Right renal cortex interstitium (tissue), 3 donors: Measurements from ENCODE around the gene TMEM106B. TPM values are rescaled to one million over a fixed set of nuclear protein-coding genes. Genes with fewer than 3 reads are reported as not detected.
"Not testable (repeated sequence)": the region's sequence is repeated elsewhere in the genome, so short reads cannot be mapped to it uniquely, and the experiment has no call there.

Experiments
- DNase-seq, 3 donors: peaks; one replicate each; pipeline ENCODE4 v3.0.0-alpha.2; 2013; ENCODE audit warnings: low read depth in 3 of 3, low spot score in 2 of 3
- polyA plus RNA-seq, 3 donors: library from polyadenylated mRNA; unstranded; fragments of 120-200 nt; gene quantifications; one replicate each; pipeline ENCODE4 v1.2.1, GENCODE V29; 2013; ENCODE audit not compliant: insufficient read length in 3 of 3

TMEM106B gene
- polyA plus RNA-seq, 3 donors, result 96.3 to 106 (median 105) TPM

DNA sequence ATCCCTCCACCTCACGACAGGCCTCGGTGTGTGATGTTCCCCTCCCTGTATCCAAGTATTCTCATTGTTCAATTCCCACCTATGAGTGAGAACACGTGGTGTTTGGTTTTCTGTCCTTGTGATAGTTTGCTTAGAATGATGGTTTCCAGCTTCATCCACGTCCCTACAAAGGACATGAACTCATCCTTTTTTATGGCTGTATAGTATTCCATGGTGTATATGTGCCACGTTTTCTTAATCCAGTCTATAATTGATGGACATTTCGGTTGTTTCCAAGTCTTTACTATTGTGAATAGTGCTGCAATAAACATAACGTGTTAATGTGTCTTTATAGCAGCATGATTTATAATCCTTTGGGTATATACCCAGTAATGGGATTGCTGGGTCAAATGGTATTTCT lies 13.9 kb downstream of the TMEM106B start:
- not testable (repeated sequence) for DNase-seq

DNA sequence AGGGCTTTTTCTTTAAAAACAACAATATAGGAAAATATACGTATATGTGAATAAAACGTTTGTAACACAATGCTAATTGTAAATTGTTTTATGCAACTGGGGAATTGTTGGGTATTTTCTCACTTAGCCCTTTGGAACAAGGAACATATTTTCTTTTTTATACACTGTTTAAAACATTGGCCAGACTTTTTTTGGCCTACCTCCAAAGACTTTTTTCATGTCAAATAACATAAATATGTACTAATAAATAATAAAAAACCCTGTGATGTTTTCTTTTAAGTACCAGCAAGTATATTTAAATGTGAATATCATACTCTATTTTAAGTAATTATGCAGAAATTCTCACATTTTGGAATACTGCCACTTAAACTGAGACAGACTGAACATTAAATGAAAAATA lies 15.7 kb downstream of the TMEM106B start:
- peak in 2 of 3 donors; percentile 2 to 8 for DNase-seq

DNA sequence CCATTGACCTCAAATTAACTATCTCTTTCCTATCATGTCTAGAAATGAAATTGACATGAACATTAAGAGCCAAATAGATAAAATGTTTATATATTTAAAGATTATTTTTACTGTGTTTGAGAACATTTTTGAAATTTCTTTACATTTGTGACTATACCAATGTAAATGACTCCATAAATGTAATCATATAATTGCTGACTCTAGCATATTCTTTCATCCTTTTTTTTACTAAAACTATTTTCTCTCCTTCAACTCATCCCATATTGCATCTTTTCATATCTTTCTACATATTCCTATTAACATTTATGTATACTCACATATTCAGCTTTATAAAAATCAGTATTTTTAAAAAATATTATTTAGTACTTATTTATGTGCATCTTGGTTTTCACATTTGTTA lies 16.9 kb downstream of the TMEM106B start:
- DNase-seq, result no peak

DNA sequence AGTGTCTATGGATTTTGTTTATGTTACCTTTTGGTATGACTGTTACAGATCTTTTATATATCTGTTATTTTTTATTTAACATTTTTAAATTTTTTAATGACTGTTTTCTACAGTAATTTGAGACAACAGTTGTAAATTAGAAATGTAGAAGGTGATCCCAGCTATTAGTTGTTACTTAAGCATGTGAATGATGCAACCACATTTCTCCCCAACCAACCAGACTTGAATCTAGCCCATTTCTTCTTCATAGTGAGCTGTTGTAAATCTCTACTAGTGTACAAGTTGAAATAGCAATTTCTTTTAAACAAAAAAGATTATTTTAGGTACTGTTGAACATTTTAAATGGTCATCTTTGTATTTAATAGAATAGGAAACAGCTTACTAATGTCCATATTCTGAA lies 18.0 kb downstream of the TMEM106B start:
- DNase-seq, result no peak

DNA sequence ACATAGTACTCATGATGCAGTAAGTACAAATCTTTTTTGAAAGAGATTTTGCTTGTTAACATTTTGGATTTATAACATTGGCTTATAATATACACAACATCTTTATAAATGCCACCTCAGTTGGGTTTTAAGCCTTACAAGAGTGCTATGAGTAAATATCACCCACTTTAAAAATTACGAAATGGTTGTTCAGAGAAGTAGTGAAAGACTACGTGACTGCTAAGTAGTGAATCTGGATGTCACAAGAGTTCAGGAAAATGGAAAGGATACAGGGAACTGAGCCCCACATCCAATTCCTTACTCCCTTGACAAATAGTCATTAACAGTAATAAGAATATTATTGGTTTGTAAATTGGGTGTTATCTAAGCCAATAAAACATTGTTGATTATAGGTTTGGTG lies 20.0 kb downstream of the TMEM106B start:
- DNase-seq, result no peak

DNA sequence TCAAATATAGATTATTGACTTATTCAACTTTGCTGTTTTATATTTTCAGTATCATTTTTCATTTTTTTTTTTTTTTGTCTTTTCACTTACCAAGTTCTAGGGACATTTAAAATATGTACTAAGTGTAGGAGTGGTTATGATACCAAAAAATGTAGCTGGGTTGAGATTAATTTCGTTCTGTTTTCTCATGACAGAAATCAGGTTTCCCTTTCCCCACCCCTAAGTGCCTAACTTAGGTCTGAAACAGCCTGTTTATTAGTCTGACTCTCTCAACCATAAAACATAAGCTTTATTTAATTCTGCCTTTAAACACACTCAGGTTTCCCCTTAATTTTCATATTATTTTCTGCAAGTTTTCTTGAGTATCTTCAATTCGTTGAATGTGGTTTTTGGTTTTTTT lies 22.1 kb downstream of the TMEM106B start:
- no peak for DNase-seq

DNA sequence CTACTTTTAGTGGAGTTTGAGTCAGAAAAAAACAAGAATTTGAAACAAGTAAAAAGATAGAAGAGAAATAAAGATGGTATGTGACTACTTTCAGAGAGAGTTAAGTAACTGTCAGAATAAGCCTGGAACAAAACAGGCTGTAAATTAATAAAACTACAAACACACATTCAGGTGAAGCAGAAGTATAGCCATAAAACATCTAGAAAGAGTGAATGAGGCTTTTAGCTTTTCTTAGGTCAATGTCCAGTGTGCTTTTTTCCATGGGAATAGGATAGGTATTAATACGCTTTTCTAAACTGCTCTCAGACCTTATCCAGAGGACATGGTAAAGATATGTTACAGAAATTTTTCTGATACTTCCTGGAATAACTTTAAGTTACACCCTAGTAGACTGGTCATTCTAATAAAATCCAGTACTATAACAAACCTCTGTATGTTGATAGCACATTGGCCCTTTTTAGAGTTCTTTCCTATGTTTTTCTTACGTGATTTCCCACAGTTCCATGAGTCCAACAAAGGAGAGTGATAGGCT lies 23.3 kb downstream of the TMEM106B start:
- DNase-seq, result no peak

DNA sequence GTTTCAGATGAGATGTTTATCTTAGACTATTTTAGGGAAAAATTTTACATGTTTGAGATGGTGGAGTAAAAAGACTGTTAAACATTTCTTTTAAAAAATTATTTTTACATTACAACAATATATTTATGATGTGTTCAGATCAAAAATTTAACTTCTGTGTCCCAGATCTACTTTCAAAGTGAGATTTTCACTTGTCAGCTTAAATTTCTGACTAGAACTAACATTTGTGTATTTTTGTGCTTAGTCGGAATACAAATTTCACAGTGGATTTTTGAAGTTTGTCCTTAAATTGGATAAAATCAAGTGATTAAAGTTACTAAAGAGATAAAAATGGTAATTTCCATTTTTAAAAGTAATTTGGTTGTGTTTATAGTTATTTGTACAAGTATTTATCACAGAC lies 24.9 kb downstream of the TMEM106B start:
- DNase-seq, result no peak

DNA sequence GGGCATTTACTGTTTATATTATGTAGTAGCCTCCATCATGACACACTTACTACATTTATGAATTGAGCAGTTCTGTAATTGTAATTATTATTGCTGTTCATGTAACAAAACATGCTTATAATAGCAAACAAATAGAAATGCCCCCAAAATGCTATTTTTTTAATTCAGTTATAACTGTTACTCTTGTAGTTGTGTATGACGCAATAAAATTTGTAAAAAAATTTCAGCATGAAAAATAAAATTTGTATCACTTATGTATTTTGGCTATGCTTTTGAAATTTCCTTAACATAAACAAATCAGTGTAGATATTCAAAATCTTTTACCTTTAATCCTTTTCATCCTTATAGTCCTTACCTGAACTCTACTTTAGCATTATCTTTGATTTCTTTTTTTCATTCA lies 25.9 kb downstream of the TMEM106B start:
- no peak for DNase-seq

DNA sequence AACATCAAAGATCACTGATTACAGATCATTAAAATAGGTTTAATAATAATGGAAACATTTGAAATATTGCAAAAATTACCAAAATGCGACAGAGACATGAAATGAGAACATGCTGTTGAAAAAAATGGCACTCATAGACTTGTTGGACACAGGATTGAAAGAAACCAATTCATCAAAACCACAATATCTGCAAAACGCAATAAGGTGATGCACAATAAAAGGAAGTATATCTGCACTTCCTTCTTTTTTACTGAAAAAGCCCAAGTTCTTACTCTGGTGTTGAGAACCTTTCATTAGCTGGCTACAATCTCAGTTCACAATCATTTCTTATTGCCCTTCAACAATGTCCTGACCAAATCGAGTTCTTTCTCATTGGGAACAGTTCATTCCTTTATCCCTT lies 28.7 kb downstream of the TMEM106B start:
- no peak for DNase-seq

DNA sequence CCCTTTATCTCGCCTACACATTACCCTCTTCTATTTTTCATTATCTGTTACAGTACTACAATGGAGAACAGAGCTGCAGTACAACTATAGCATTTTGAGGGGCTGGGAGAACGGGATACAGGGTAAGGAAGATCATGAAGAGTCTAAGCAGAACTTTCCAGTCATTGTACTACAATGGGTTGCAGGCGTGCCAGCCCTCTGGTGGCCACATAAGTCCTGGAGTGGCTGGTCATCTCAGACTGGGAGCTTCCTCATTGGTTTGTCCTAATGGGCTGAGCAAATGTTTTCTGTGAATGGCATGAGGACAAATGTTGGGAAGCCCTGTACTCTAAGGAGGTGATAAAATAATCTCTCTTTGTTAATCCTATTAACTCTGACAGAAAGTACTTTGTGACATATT lies 33.0 kb downstream of the TMEM106B start:
- DNase-seq, result no peak

DNA sequence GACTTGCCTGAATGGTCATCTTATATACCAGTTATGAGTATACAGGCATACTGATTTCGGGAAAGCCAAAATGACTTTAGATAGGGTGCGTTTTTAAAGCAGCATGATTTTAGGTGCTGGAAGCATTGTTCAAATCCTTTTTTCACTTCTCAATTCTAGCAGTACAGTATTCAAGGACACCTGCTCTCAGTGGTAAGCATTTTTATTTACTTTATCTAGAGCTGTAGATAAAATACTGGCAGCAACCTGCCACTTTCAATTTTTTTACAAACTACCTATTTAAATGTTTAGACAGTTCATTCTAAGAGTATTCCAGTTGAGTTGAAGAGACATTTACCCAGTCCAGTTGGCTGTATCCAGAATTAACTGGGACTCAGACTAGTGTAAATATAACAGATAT lies 33.6 kb downstream of the TMEM106B start:
- no peak for DNase-seq

DNA sequence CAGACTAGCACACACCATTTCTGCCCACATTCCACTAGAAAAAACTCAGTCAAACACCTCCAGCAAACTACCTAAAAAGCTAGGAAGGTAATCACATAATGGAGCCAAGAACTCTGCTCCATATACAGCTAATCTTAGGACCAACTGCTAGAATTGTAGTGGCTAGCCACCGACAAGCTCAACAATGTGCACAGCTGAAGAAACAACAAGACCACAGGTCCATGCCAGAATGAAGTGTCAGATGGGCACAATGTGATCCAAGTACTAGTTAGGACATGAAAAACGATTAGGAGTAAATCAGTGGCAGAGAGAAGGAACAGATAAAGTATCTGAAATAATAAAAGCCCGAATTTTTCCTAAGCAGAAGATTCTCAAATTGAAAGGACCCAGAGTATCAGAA lies 38.6 kb downstream of the TMEM106B start:
- DNase-seq, result no peak

DNA sequence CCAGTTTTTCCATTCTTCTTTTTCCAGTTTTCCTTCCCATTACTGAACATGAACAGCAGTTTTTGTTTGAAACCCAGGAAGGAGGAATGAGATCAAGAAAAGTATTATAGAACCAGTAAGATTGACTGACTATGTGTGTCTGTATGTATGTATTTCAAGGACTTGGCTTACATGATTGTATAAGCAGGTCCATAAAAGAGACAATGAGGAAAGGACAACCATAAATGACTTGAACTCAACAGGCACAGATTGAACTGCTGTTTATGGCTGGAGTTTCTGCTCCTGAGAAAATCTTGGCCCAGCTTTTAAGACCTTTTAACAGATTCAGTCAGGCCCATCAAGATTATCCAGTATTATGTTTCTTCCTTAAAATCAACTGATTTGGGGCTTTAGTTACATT lies 39.1 kb downstream of the TMEM106B start:
- no peak for DNase-seq

DNA sequence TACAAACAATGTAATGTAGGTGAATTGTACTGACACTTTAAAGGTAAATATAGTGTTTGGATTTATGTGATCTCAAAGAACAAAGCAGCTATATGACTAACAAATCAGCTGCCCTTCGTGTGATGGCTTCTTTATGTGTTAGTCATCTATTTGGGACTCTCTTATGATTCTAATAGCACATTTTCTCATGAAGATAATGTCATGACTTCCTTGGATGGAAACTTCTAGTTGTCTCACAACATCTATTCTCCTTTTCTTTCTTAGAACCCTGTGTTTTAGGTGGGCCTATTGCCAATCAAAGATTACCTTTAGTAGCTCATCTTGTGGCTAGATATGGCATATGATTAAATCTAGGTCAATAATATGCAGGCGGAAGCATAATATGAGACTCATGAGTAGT lies 45.0 kb downstream of the TMEM106B start:
- no peak for DNase-seq

DNA sequence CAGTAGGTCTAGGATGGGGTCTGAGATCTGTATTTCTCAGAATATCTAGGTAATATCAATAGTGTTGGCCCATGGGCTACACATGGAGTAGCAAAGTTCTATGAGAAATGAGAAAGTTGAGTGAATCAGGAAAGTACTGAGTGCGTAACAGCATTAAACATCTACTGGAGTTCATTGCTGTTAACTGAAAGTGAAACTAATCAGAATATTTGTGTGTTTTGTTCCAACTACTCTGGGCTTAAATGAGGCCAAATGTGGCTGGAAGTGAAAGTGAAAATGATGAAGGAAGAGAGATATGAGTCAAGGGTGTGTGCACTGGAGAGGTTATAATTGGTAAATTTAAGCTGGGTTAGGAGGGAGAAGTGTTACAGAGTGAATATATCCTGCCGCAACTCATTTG lies 46.5 kb downstream of the TMEM106B start:
- DNase-seq, result no peak

DNA sequence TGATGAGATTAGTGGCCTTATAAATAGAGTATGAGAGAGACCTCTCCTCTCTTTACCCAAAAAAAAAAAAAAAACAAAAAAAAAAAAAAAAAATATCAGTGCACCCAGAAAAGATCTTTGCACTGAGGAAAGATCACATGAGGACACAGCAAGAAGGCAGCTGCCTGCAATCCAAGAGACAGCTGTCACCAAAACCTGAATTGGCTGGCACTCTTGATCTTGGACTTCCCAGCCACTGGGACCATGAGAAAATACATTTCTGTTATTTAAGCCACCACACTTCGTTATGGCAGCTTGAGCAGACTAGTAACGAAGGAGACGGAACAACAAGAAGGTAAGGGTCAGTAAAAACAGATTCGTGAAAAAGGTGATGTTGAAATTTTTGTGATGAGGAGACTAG lies 47.0 kb downstream of the TMEM106B start:
- DNase-seq, result no peak

DNA sequence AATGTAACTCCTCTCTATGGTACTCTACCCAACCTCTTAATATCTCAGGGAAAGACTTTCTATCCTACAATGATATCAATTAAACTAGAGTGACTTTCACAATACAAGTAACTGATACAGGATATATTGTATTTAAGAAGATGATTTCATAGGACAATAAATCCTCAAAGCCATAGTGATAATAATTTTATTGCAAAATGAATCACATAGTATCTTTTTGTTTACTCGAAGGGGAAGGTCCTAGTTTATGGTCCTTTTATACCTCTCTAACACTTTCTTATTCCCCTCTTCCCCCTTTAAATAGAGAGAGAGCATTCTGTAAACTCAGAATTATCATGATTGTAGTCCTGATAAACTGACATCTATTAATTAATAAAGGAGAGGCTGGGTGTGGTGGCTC lies 56.4 kb downstream of the TMEM106B start:
- no peak for DNase-seq

DNA sequence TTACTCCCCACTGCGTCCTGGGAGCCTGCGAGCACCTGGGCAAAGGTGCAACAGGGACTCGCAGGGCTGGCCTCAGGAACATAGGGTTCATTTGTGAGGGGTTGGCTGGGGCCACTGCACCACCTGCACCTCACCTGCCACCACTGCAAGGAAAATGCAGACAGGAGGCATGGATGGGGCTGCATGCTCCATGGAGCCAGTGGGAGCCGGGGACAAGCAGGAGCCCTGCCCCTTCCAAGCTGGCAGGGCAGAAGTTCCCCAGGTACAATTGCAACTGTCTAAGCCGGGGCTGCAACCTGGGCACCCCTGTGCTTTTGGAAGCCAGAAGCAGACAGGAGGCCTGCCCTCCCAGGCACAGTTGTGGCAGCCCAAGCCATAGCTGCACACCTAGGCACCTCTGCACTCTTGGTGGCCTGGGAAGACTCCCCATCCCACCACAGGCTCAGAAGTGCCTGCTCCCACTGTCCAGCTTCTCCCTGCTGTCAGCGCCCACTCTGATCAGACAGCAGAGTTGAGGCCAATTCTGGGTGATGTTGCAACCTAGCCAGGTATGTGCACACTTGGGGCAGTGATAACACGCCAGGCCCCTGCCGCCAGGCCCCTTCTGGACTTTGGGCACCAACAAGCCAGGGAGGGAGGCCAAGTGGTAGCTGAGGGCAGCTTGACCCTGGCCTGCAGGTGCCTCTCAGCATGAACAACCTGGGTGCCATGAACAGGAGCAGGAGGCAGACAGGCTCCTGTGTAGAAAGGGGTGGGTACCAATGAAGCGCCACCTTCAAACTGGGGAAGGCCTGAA lies 58.2 kb downstream of the TMEM106B start:
- no peak for DNase-seq

DNA sequence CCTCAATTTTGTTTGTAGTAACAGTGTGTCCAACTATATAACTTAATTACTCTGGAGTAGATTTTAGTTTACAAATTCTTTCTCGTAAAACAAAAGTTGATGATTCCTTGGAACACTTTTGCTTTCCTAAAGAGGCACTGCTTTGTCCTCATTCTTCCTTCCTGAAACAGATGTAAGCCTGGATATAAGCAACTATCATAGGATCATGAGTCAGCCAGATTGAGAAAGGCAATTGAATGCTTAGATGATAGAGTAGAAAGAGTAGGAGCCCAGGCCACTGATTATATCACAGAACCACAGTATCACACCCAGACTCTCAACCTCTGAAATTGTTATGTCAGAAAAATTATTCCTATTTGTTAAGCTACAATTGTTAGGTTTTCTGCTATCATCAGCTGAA lies 69.9 kb downstream of the TMEM106B start:
- DNase-seq, result no peak

DNA sequence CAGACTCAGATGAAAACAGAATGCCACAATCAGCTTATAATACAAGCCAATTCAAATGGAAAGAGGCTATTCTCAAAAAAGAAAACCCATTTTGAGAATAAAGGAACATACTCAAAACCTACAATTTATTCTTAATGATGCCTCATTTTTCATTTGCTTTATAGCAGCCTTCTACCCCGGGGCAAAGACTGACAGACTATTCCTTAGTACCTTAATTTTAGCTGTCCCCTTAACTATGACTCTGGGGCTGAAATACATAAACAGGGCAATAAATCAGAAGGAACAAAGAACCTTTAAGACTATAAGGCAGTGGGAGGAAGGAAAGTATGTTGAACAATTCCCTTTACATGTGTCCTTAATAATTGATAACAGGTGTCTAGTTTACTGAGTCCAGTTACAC lies 76.8 kb downstream of the TMEM106B start:
- DNase-seq, result no peak

DNA sequence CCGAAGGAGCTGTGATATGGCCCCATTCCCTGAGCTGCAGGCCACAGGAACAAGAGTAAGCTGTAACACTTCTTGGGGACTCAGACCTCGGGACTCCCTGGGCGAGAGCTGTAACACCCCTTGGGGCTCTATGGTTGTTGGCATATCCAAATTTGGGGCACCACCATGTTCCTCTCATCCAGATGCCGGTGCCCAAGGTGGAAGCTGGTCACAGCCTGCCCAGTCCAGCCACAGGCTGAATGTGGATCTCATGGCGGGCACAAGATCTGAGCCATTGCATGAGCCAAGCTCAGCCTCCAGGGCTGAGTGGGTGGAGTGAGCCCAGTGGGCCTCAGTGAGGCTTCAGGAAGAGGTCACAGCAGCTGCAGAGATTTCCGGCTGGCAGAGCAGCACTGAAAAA lies 78.9 kb downstream of the TMEM106B start:
- no peak for DNase-seq

DNA sequence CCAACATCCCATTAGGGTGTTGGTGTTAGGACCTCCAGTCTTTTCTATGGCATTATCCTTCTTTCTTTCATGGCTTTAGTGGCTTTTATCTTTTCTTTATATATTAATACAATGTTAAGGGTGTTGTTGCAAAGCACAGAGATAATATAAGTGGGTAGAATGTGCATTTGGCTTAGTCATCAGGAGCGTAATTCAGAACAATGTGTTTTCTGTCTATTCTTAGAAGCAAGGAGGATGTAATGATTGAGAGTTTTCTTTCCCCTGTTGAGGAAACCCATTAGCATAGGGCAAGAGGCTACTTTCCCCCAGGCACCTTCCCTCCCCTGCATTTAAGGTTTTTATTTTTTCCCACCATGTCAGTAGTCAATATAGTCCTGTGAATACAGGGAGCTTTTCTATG lies 79.7 kb downstream of the TMEM106B start:
- DNase-seq, result no peak
